Panc1 (cell line): ENCODE data around the gene DSCAM. TPM values are rescaled to one million over a fixed set of nuclear protein-coding genes. Genes with fewer than 3 reads are reported as not detected.
"Not testable (repeated sequence)": the region's sequence is repeated elsewhere in the genome, so short reads cannot be mapped to it uniquely, and the experiment has no call there.

Experiments used
- ATAC-seq: fragments of 200-7000 bp; cut with Tn5 transposase; 2 replicates; pipeline ENCODE4 v1.9.1; 2020; ENCODE audit warnings: mild to moderate bottlenecking, moderate library complexity
- BruUV-seq: library from RNA; stranded (reverse); fragments of 400-500 nt; replicated peaks from 2 replicates; lab custom pipeline; 2021; lab: Mats Ljungman, UMichigan
- CTCF ChIA-PET: fragments of 300-600 bp; sonication (Branson Sonifier 250); formaldehyde crosslinking; loops from one replicate; lab custom pipeline; 2022; ENCODE audit warnings: antibody characterized with exemption; lab: Charles Lee
- POLR2A ChIA-PET: fragments of 300-600 bp; sonication (Branson Sonifier 250); formaldehyde crosslinking; loops from one replicate; lab custom pipeline; 2022; ENCODE audit warnings: antibody characterized with exemption; lab: Charles Lee
- DNase-seq: peaks from one replicate; pipeline ENCODE4 v3.0.0-alpha.2; 2010; ENCODE audit warnings: low read depth, low spot score
- H3K27ac ChIP-seq: 2 replicates; pipeline ENCODE4 v1.5.1; 2011; ENCODE audit warnings: mild to moderate bottlenecking, low read length, inconsistent platforms
- H3K27me3 ChIP-seq: fragments of 200-500 bp; sonication (Bioruptor generic); 2 replicates; pipeline ENCODE4 v1.6.0; 2014; ENCODE audit warnings: low read length, inconsistent platforms; ENCODE audit not compliant: control insufficient read depth, insufficient read depth
- H3K36me3 ChIP-seq: fragments of 200-500 bp; sonication (Bioruptor generic); 2 replicates; pipeline ENCODE4 v1.5.1; 2014; ENCODE audit warnings: inconsistent platforms, mild to moderate bottlenecking, low read length, moderate library complexity; ENCODE audit not compliant: control insufficient read depth, insufficient read depth
- H3K4me1 ChIP-seq: 2 replicates; pipeline ENCODE4 v1.5.1; 2011; ENCODE audit warnings: inconsistent platforms, mild to moderate bottlenecking, low read length, moderate library complexity; ENCODE audit not compliant: control insufficient read depth, insufficient read depth
- H3K4me3 ChIP-seq, 2 experiments: 2 replicates each; pipeline ENCODE4 v1.5.1; 2011 to 2012; ENCODE audit warnings: low read depth in 2 of 2, low read length in 2 of 2, mild to moderate bottlenecking in 2 of 2, inconsistent platforms in 1 of 2, moderate library complexity in 1 of 2
- H3K9me3 ChIP-seq: fragments of 200-500 bp; sonication (Bioruptor generic); 2 replicates; pipeline ENCODE4 v1.5.1; 2014; ENCODE audit warnings: low read depth, mild to moderate bottlenecking, inconsistent platforms, low read length, moderate library complexity; ENCODE audit not compliant: control insufficient read depth, insufficient read depth
- CTCF ChIP-seq: fragments of 450-650 bp; IDR thresholded peaks from 2 replicates; pipeline ENCODE4 v1.5.1; 2017; ENCODE audit warnings: mild to moderate bottlenecking
- POLR2AphosphoS5 ChIP-seq: IDR thresholded peaks from 2 replicates; pipeline ENCODE4 v1.6.1; 2012; ENCODE audit warnings: mild to moderate bottlenecking, low read depth, low read length, moderate library complexity
- REST ChIP-seq, 2 experiments: IDR thresholded peaks; 2 replicates each; pipeline ENCODE4 v1.6.1; 2011 to 2012; ENCODE audit warnings: low read depth in 2 of 2, control low read depth in 1 of 2, low read length in 1 of 2, mild to moderate bottlenecking in 1 of 2, moderate library complexity in 1 of 2; ENCODE audit not compliant: insufficient read depth in 1 of 2
- SIN3A ChIP-seq: IDR thresholded peaks from 2 replicates; pipeline ENCODE4 v1.6.1; 2012; ENCODE audit warnings: low read depth, mild to moderate bottlenecking, low read length, moderate library complexity, borderline replicate concordance; ENCODE audit not compliant: insufficient read depth
- TCF7L2 ChIP-seq: IDR thresholded peaks from 2 replicates; pipeline ENCODE4 v1.6.1; 2011; ENCODE audit warnings: mild to moderate bottlenecking, low read depth, low read length, inconsistent platforms
- in situ Hi-C: cut with HindIII; loops from 2 replicates; pipeline ENCODE4 v1.10.0; 2016; ENCODE audit warnings: low sequenced_read_pairs, low pct_unique_long_range_greater_than_20kb
- intact Hi-C: fragments of 100-400 bp; cut with micrococcal nuclease; formaldehyde crosslinking; loops from one replicate; pipeline ENCODE4 v1.10.0; 2022; ENCODE audit not compliant: unreplicated experiment
- total RNA-seq: library from RNA; stranded (reverse); gene quantifications from one replicate; pipeline ENCODE4 v1.2.1, GENCODE V29; 2021; ENCODE audit not compliant: unreplicated experiment

The DSCAM gene
- total RNA-seq, 1 experiment from 2014 or later: not detected

- ATAC-seq: no peak
- CTCF ChIA-PET: no interaction called here
- POLR2A ChIA-PET: no interaction called here
Observed at GRCh38 chr21:40041446-40041845, 805.5 kb downstream of the DSCAM start.

GRCh38 chr21:40033156-40033782, 813.7 kb downstream of the DSCAM start:
- H3K36me3 ChIP-seq, intact Hi-C loops, in situ Hi-C loops, ATAC-seq, H3K4me3 ChIP-seq, H3K9me3 ChIP-seq, H3K27ac ChIP-seq, DNase-seq, POLR2A ChIA-PET, H3K4me1 ChIP-seq, CTCF ChIA-PET, H3K27me3 ChIP-seq, BruUV-seq: not testable (repeated sequence)

More at GRCh38 chr21:40041446-40041845, 805.5 kb downstream of the DSCAM start:
- DNase-seq: no peak
- intact Hi-C loops: no loop called here
- no TSS peak for BruUV-seq
- Histone ChIP-seq H3K27me3 (no peaks in the 10 kb centered on the region), H3K27ac (no peak overlapping the region), H3K4me1 (no peaks in the 10 kb centered on the region), H3K36me3 (no peaks in the 10 kb centered on the region), H3K4me3 (no peak overlapping the region), H3K9me3 (no peaks in the 10 kb centered on the region)
- in situ Hi-C loops: no loop called here
- TF ChIP-seq CTCF (no peak), SIN3A (no peak), REST (IDR thresholded peaks at IDR 0.05; ENCODE audit: insufficient read depth in 1 of 2, low read depth in 2 of 2, low read length in 1 of 2) (no peak), POLR2AphosphoS5 (no peak), TCF7L2 (no peak)

GRCh38 chr21:40029888-40030287, 817.1 kb downstream of the DSCAM start:
- DNase-seq: no peak
- H3K27me3 ChIP-seq: no peaks in the 10 kb centered on the region
- in situ Hi-C loops (no loop called here), intact Hi-C loops (no loop called here)
- no TSS peak for BruUV-seq
- no peak overlapping the region for H3K27ac ChIP-seq
- H3K9me3 ChIP-seq: no peaks in the 10 kb centered on the region
- TF ChIP-seq SIN3A (no peak), TCF7L2 (no peak), CTCF (no peak), POLR2AphosphoS5 (no peak), REST (IDR thresholded peaks at IDR 0.05; ENCODE audit: insufficient read depth in 1 of 2, low read depth in 2 of 2, low read length in 1 of 2) (no peak)
- no peak overlapping the region for H3K4me3 ChIP-seq
- H3K4me1 ChIP-seq: no peaks in the 10 kb centered on the region
- ATAC-seq: no peak
- no peaks in the 10 kb centered on the region for H3K36me3 ChIP-seq
- CTCF ChIA-PET: no interaction called here
- POLR2A ChIA-PET: no interaction called here
